HCT116 (cell line): ENCODE data around the gene PPEF2. TPM values are rescaled to one million over a fixed set of nuclear protein-coding genes. Genes with fewer than 3 reads are reported as not detected.

Experiments used
- ATAC-seq: fragments of 200-7000 bp; cut with Tn5 transposase; 2 replicates; pipeline ENCODE4 v1.9.1; 2020; ENCODE audit warnings: mild to moderate bottlenecking, moderate library complexity
- BruUV-seq: library from RNA; stranded (reverse); fragments of 400-500 nt; replicated peaks from 2 replicates; lab custom pipeline; 2021; lab: Mats Ljungman, UMichigan
- CTCF ChIA-PET: fragments of 300-600 bp; sonication (Branson Sonifier 250); formaldehyde crosslinking; loops from one replicate; lab custom pipeline; 2021; ENCODE audit warnings: antibody characterized with exemption; lab: Charles Lee
- POLR2A ChIA-PET: fragments of 300-600, 350-600 bp; sonication (Branson Sonifier 250); formaldehyde crosslinking; loops from one replicate; lab custom pipeline; 2021; ENCODE audit warnings: antibody characterized with exemption; lab: Charles Lee
- RAD21 ChIA-PET, 2 experiments: fragments of 300-600 bp; sonication (Branson Sonifier 250); formaldehyde crosslinking; loops; one replicate each; lab custom pipeline; 2023; ENCODE audit warnings: low total read pairs in 2 of 2; ENCODE audit not compliant: uncharacterized antibody in 2 of 2, unreplicated experiment in 2 of 2, low non-redundant PET in 1 of 2; lab: Charles Lee
- DNase-seq: peaks from one replicate; pipeline ENCODE4 v3.0.0-alpha.2; 2010; ENCODE audit warnings: low read depth, low spot score
- H2AFZ ChIP-seq: fragments of 200-600 bp; shearing (Covaris generic), sonication (generic); 2 replicates; pipeline ENCODE4 v1.6.1; 2017; ENCODE audit warnings: low read depth, mixed run types, mixed read lengths, antibody characterized with exemption, low read length; ENCODE audit not compliant: poor library complexity, severe bottlenecking
- H3K27ac ChIP-seq: 2 replicates; pipeline ENCODE4 v1.5.1; 2012; ENCODE audit warnings: low read depth, low read length
- H3K27me3 ChIP-seq: fragments of 200-600 bp; sonication (generic); 2 replicates; pipeline ENCODE4 v1.6.1; 2016; ENCODE audit warnings: mixed run types, low read length, mixed read lengths; ENCODE audit not compliant: insufficient read depth
- H3K36me3 ChIP-seq, 2 experiments: fragments of 200-500 bp in 1 of 2; fragments of 200-600 bp in 1 of 2; sonication (Bioruptor generic) in 1 of 2; sonication (generic) in 1 of 2; 2 replicates each; pipeline versions ENCODE4 v1.5.1 to v1.6.1; 2014 to 2016; ENCODE audit warnings: low read length in 2 of 2, inconsistent platforms in 1 of 2, mixed read lengths in 1 of 2, mixed run types in 1 of 2; ENCODE audit not compliant: insufficient read depth in 2 of 2, control insufficient read depth in 1 of 2
- H3K4me1 ChIP-seq, 2 experiments: fragments of 200-600 bp in 1 of 2; sonication (generic) in 1 of 2; 2 replicates each; pipeline versions ENCODE4 v1.5.1 to v1.6.1; 2012 to 2017; ENCODE audit warnings: low read length in 2 of 2, inconsistent platforms in 1 of 2, mild to moderate bottlenecking in 1 of 2, mixed read lengths in 1 of 2, mixed run types in 1 of 2, moderate library complexity in 1 of 2; ENCODE audit not compliant: insufficient read depth in 2 of 2, control insufficient read depth in 1 of 2
- H3K4me2 ChIP-seq: fragments of 200-600 bp; sonication (generic); 2 replicates; pipeline ENCODE4 v1.6.1; 2017; ENCODE audit warnings: mixed run types, low read length, mixed read lengths
- H3K4me3 ChIP-seq, 2 experiments: fragments of 200-600 bp in 1 of 2; sonication (generic) in 1 of 2; replicated peaks in 1 of 2; 2 replicates each; pipeline ENCODE4 v1.5.1; 2011 to 2016; ENCODE audit warnings: low read length in 2 of 2, control low read depth in 1 of 2, low read depth in 1 of 2, mild to moderate bottlenecking in 1 of 2, mixed read lengths in 1 of 2, mixed run types in 1 of 2
- H3K79me2 ChIP-seq: fragments of 200-600 bp; sonication (generic); 2 replicates; pipeline ENCODE4 v1.6.1; 2017; ENCODE audit warnings: mild to moderate bottlenecking, mixed run types, low read length, moderate library complexity, mixed read lengths; ENCODE audit not compliant: insufficient read depth
- H3K9ac ChIP-seq: fragments of 200-600 bp; sonication (generic); 2 replicates; pipeline ENCODE4 v1.6.1; 2016; ENCODE audit warnings: low read length, mixed read lengths
- H3K9me2 ChIP-seq: fragments of 200-600 bp; sonication (generic), shearing (Covaris generic); 2 replicates; pipeline ENCODE4 v1.6.1; 2017; ENCODE audit warnings: mixed run types, mild to moderate bottlenecking, moderate library complexity; ENCODE audit not compliant: insufficient read depth
- H3K9me3 ChIP-seq, 2 experiments: fragments of 200-500 bp in 1 of 2; fragments of 200-600 bp in 1 of 2; sonication (Bioruptor generic) in 1 of 2; sonication (generic) in 1 of 2; 2 replicates each; pipeline ENCODE4 v1.6.1; 2014 to 2017; ENCODE audit warnings: low read length in 2 of 2, mixed read lengths in 2 of 2, inconsistent platforms in 1 of 2, low read depth in 1 of 2, mild to moderate bottlenecking in 1 of 2, mixed run types in 1 of 2, moderate library complexity in 1 of 2; ENCODE audit not compliant: control insufficient read depth in 1 of 2, insufficient read depth in 1 of 2
- H4K20me1 ChIP-seq: fragments of 200-600 bp; sonication (generic), shearing (Covaris generic); 2 replicates; pipeline ENCODE4 v1.6.1; 2017; ENCODE audit warnings: mixed run types, mild to moderate bottlenecking, moderate library complexity; ENCODE audit not compliant: insufficient read depth
- CBX3 ChIP-seq: IDR thresholded peaks from 2 replicates; pipeline ENCODE4 v1.6.1; 2012; ENCODE audit warnings: low read depth
- ELF1 ChIP-seq: IDR thresholded peaks from 2 replicates; pipeline ENCODE4 v1.6.1; 2012; ENCODE audit warnings: low read depth, borderline replicate concordance
- EZH2 ChIP-seq: fragments of 200-600 bp; sonication (generic); IDR thresholded peaks from 2 replicates; pipeline ENCODE4 v1.6.1; 2017; ENCODE audit warnings: antibody characterized with exemption, mixed run types
- FOSL1 ChIP-seq: IDR thresholded peaks from 2 replicates; pipeline ENCODE4 v1.6.1; 2012; ENCODE audit warnings: low read depth
- POLR2AphosphoS5 ChIP-seq: IDR thresholded peaks from 2 replicates; pipeline ENCODE4 v1.6.1; 2011; ENCODE audit warnings: mild to moderate bottlenecking, low read depth, low read length, moderate library complexity
- REST ChIP-seq: IDR thresholded peaks from 2 replicates; pipeline ENCODE4 v1.6.1; 2012; ENCODE audit warnings: low read depth
- SIN3A ChIP-seq: IDR thresholded peaks from 2 replicates; pipeline ENCODE4 v1.6.1; 2012; ENCODE audit warnings: low read depth
- YY1 ChIP-seq: IDR thresholded peaks from 2 replicates; pipeline ENCODE4 v1.6.1; 2011; ENCODE audit warnings: low read length, low read depth, moderate library complexity, mild to moderate bottlenecking; ENCODE audit not compliant: insufficient replicate concordance; ENCODE audit errors: extremely low read depth
- ZNF274 ChIP-seq: fragments of 200-500 bp; sonication (Bioruptor generic); IDR thresholded peaks from 2 replicates; pipeline ENCODE4 v1.6.1; 2014; ENCODE audit warnings: mild to moderate bottlenecking, low read depth, low read length, inconsistent platforms
- intact Hi-C: fragments of 100-400 bp; cut with micrococcal nuclease; formaldehyde crosslinking; loops from 2 replicates; pipeline ENCODE4 v1.10.0; 2022
- total RNA-seq: library from RNA; stranded (reverse); gene quantifications from one replicate; pipeline ENCODE4 v1.2.1, GENCODE V29; 2021; ENCODE audit not compliant: unreplicated experiment
- TF ChIP-seq, protein P1 (sequence below): IDR thresholded peaks from 2 replicates; pipeline ENCODE4 v1.6.1; 2011; ENCODE audit warnings: mild to moderate bottlenecking, low read length, moderate library complexity; ENCODE audit not compliant: insufficient replicate concordance; ENCODE audit errors: extremely low read depth
- TF ChIP-seq, protein P2 (sequence below): IDR thresholded peaks from 2 replicates; pipeline ENCODE4 v1.6.1; 2012
- TF ChIP-seq, protein P3 (sequence below): IDR thresholded peaks from 2 replicates; pipeline ENCODE4 v1.6.1; 2012

PPEF2 gene
- total RNA-seq, 1 experiment from 2014 or later: not detected

DNA sequence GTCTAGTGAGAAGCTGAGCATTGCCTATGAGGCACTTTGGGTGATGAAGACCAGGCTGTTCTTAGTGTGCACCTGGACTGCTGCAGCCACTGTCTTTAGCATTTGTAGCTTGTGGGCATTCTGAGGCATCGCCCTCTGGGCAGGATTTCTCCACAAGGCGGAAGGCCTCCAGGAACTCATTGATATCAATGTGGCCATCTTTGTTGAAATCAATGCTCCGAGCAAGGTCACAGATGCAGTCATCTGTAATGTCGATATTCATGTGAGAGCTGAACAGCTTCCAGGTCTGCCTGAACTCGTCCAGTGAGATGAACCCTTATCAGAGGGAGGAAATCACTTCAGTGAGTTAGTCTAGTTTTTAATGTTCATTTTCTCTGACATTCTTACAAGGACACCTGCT, 41.6 kb downstream of the PPEF2 start:
- ATAC-seq: no peak
- no peaks in the 10 kb centered on the region for H3K79me2 ChIP-seq
- H3K4me1 ChIP-seq: no peaks in the 10 kb centered on the region
- no peak overlapping the region for H2AFZ ChIP-seq
- no peaks in the 10 kb centered on the region for H3K27me3 ChIP-seq
- ChIA-PET RAD21 (no interaction called here), CTCF (interaction anchor here (1.6 kb wide), 1 partner anchor 12 kb away, joined by 4 read pairs; no protein-coding TSS in a partner anchor), POLR2A (no interaction called here)
- H3K4me2 ChIP-seq: no peak overlapping the region
- BruUV-seq: no TSS peak
- no peaks in the 10 kb centered on the region for H3K9me3 ChIP-seq
- TF ChIP-seq ELF1 (no peak), SIN3A (no peak)
- H4K20me1 ChIP-seq: no peaks in the 10 kb centered on the region
- intact Hi-C loops: no loop called here
- no peaks in the 10 kb centered on the region for H3K36me3 ChIP-seq
- no peak overlapping the region for H3K9ac ChIP-seq
- DNase-seq: no peak
- no peaks in the 10 kb centered on the region for H3K9me2 ChIP-seq
- H3K4me3 ChIP-seq: no peak overlapping the region
- H3K27ac ChIP-seq: no peak overlapping the region

GRCh38 chr4:75858721-75859120, 43.5 kb downstream of the PPEF2 start:
- DNase-seq: no peak
- POLR2A ChIA-PET: no interaction called here
- Histone ChIP-seq H3K4me3 (no peak overlapping the region), H3K79me2 (no peaks in the 10 kb centered on the region), H3K9ac (no peak overlapping the region), H4K20me1 (no peaks in the 10 kb centered on the region), H3K36me3 (no peaks in the 10 kb centered on the region), H3K4me1 (no peaks in the 10 kb centered on the region), H3K4me2 (no peak overlapping the region)
- ATAC-seq: no peak
- BruUV-seq: no TSS peak
- CTCF ChIA-PET: interaction anchor here (1.1 kb wide), 1 partner anchor 10 kb away, joined by 3 read pairs; no protein-coding TSS in a partner anchor
- TF ChIP-seq, protein P1, sequence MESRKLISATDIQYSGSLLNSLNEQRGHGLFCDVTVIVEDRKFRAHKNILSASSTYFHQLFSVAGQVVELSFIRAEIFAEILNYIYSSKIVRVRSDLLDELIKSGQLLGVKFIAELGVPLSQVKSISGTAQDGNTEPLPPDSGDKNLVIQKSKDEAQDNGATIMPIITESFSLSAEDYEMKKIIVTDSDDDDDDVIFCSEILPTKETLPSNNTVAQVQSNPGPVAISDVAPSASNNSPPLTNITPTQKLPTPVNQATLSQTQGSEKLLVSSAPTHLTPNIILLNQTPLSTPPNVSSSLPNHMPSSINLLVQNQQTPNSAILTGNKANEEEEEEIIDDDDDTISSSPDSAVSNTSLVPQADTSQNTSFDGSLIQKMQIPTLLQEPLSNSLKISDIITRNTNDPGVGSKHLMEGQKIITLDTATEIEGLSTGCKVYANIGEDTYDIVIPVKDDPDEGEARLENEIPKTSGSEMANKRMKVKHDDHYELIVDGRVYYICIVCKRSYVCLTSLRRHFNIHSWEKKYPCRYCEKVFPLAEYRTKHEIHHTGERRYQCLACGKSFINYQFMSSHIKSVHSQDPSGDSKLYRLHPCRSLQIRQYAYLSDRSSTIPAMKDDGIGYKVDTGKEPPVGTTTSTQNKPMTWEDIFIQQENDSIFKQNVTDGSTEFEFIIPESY: no peak
- no peak for TF ChIP-seq CBX3
- TF ChIP-seq ELF1: no peak
- TF ChIP-seq EZH2: no peak
- no peak for TF ChIP-seq ZNF274
- TF ChIP-seq SIN3A: no peak
- TF ChIP-seq, protein P2, sequence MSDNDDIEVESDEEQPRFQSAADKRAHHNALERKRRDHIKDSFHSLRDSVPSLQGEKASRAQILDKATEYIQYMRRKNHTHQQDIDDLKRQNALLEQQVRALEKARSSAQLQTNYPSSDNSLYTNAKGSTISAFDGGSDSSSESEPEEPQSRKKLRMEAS: no peak
- no peak for TF ChIP-seq REST
- TF ChIP-seq YY1: no peak
- TF ChIP-seq FOSL1: no peak
- TF ChIP-seq, protein P3, sequence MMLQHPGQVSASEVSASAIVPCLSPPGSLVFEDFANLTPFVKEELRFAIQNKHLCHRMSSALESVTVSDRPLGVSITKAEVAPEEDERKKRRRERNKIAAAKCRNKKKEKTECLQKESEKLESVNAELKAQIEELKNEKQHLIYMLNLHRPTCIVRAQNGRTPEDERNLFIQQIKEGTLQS: no peak
- no peak for TF ChIP-seq POLR2AphosphoS5
- TF ChIP-seq, all 23 proteins: peak for 0
- Histone ChIP-seq H2AFZ (no peak overlapping the region), H3K9me3 (no peaks in the 10 kb centered on the region), H3K27ac (no peak overlapping the region), H3K27me3 (no peaks in the 10 kb centered on the region), H3K9me2 (no peaks in the 10 kb centered on the region)
- intact Hi-C loops: no loop called here
- RAD21 ChIA-PET: no interaction called here
